Measurements from ENCODE around the gene LRP1-AS.

LRP1-AS gene

GRCh38 chr12:57127101-57127725 is 20.2 kb downstream of the LRP1-AS start:
- WGBS, 2 donors (ENCODE audit: extremely low coverage in 2 of 2, insufficient read length in 2 of 2, insufficient replicate concordance in 1 of 2) = no CpG with 5 or more reads among the region's 26 CpGs
- Histone ChIP-seq H3K27me3 (ENCODE audit: control insufficient read depth in 3 of 3, insufficient read depth in 3 of 3, low read depth in 1 of 3, low read length in 3 of 3) (no peaks in the 10 kb centered on the region), H2BK120ac (ENCODE audit: low read depth, low read length) (no peak overlapping the region), H3K18ac (ENCODE audit: low read length) (peak overlapping the region; percentile 93), H3K9ac (ENCODE audit: low read depth, low read length, poor library complexity) (peak overlapping the region; percentile 82), H3K4ac (ENCODE audit: low read length) (no peak overlapping the region), H3K36me3 (replicated peaks in 1 of 2; ENCODE audit: control insufficient read depth in 2 of 2, insufficient read depth in 2 of 2, low read length in 2 of 2) (peaks cover 0 to 9% of the 10 kb centered on the region in 2 donors), H3K79me1 (ENCODE audit: low read depth, low read length) (peaks cover 2% of the 10 kb centered on the region), H2AK5ac (ENCODE audit: low read depth, low read length) (peak overlapping the region; percentile 64), H2BK5ac (ENCODE audit: low read length) (peak overlapping the region; percentile 95), H4K8ac (ENCODE audit: low read depth, low read length) (no peak overlapping the region), H3K4me1 (ENCODE audit: control insufficient read depth in 2 of 2, insufficient read depth in 1 of 2, low read depth in 1 of 2, low read length in 2 of 2) (peaks cover 17 to 31% of the 10 kb centered on the region in 2 donors), H3K14ac (ENCODE audit: low read length) (no peak overlapping the region), H2BK12ac (ENCODE audit: low read length) (no peak overlapping the region), H3K27ac (replicated peaks; ENCODE audit: low read length) (no peak overlapping the region), H2AFZ (ENCODE audit: low read length) (peak overlapping the region; percentile 98), H3K9me3 (replicated peaks in 1 of 2; ENCODE audit: control insufficient read depth in 2 of 2, insufficient read depth in 1 of 2, low read depth in 1 of 2, low read length in 2 of 2) (peaks cover 0 to 2% of the 10 kb centered on the region in 2 donors), H3K23ac (ENCODE audit: low read depth, low read length, poor library complexity) (no peak overlapping the region), H3K4me2 (ENCODE audit: insufficient read depth, low read length, poor library complexity, severe bottlenecking) (peak overlapping the region; percentile 86), H2BK15ac (ENCODE audit: low read length) (peak overlapping the region; percentile 65), H4K91ac (ENCODE audit: low read depth, low read length, poor library complexity) (no peak overlapping the region), H3K4me3 (ENCODE audit: low read length in 2 of 2) (peak overlapping the region; percentile 82 to 96)
- peak; percentile 71 for DNase-seq (ENCODE audit: low spot score)

- peak overlapping the region in 1 of 2 donors; percentile 82 for H3K4me3 ChIP-seq (ENCODE audit: low read length in 2 of 2)
- no peak overlapping the region for H3K9ac ChIP-seq (ENCODE audit: low read depth, low read length, poor library complexity)
- no peaks in the 10 kb centered on the region for H3K27me3 ChIP-seq (ENCODE audit: control insufficient read depth in 3 of 3, insufficient read depth in 3 of 3, low read depth in 1 of 3, low read length in 3 of 3)
- H3K4me2 ChIP-seq (ENCODE audit: insufficient read depth, low read length, poor library complexity, severe bottlenecking) = no peak overlapping the region
- H3K79me1 ChIP-seq (ENCODE audit: low read depth, low read length) = no peaks in the 10 kb centered on the region
- WGBS, 2 donors (ENCODE audit: extremely low coverage in 2 of 2, insufficient read length in 2 of 2, insufficient replicate concordance in 1 of 2) = no CpG with 5 or more reads among the region's 7 CpGs
- H3K14ac ChIP-seq (ENCODE audit: low read length) = no peak overlapping the region
- H3K18ac ChIP-seq (ENCODE audit: low read length) = no peak overlapping the region
- H3K4me1 ChIP-seq (ENCODE audit: control insufficient read depth in 2 of 2, insufficient read depth in 1 of 2, low read depth in 1 of 2, low read length in 2 of 2) = peaks cover 12 to 25% of the 10 kb centered on the region in 2 donors
- H3K36me3 ChIP-seq (replicated peaks in 1 of 2; ENCODE audit: control insufficient read depth in 2 of 2, insufficient read depth in 2 of 2, low read length in 2 of 2) = peaks cover 0 to 5% of the 10 kb centered on the region in 2 donors
- no peak overlapping the region for H2BK12ac ChIP-seq (ENCODE audit: low read length)
- DNase-seq (ENCODE audit: low spot score) = no peak
- H2AK5ac ChIP-seq (ENCODE audit: low read depth, low read length) = no peak overlapping the region
- no peak overlapping the region for H2BK5ac ChIP-seq (ENCODE audit: low read length)
- no peak overlapping the region for H2BK120ac ChIP-seq (ENCODE audit: low read depth, low read length)
- peaks cover 0 to 2% of the 10 kb centered on the region in 2 donors for H3K9me3 ChIP-seq (replicated peaks in 1 of 2; ENCODE audit: control insufficient read depth in 2 of 2, insufficient read depth in 1 of 2, low read depth in 1 of 2, low read length in 2 of 2)
- H2AFZ ChIP-seq (ENCODE audit: low read length) = no peak overlapping the region
- H3K4ac ChIP-seq (ENCODE audit: low read length) = no peak overlapping the region
- H2BK15ac ChIP-seq (ENCODE audit: low read length) = no peak overlapping the region
- no peak overlapping the region for H4K8ac ChIP-seq (ENCODE audit: low read depth, low read length)
- H4K91ac ChIP-seq (ENCODE audit: low read depth, low read length, poor library complexity) = no peak overlapping the region
- H3K23ac ChIP-seq (ENCODE audit: low read depth, low read length, poor library complexity) = no peak overlapping the region
- H3K27ac ChIP-seq (replicated peaks; ENCODE audit: low read length) = no peak overlapping the region
Measured at GRCh38 chr12:57126561-57126960, 20.9 kb downstream of the LRP1-AS start.

GRCh38 chr12:57126061-57126460 is 21.4 kb downstream of the LRP1-AS start:
- Histone ChIP-seq H3K27ac (replicated peaks; ENCODE audit: low read length) (no peak overlapping the region), H3K9ac (ENCODE audit: low read depth, low read length, poor library complexity) (no peak overlapping the region), H2BK15ac (ENCODE audit: low read length) (no peak overlapping the region), H3K4me1 (ENCODE audit: control insufficient read depth in 2 of 2, insufficient read depth in 1 of 2, low read depth in 1 of 2, low read length in 2 of 2) (peaks cover 12 to 21% of the 10 kb centered on the region in 2 donors), H4K8ac (ENCODE audit: low read depth, low read length) (no peak overlapping the region), H2BK12ac (ENCODE audit: low read length) (no peak overlapping the region), H2BK120ac (ENCODE audit: low read depth, low read length) (no peak overlapping the region), H2AK5ac (ENCODE audit: low read depth, low read length) (no peak overlapping the region), H3K27me3 (ENCODE audit: control insufficient read depth in 3 of 3, insufficient read depth in 3 of 3, low read depth in 1 of 3, low read length in 3 of 3) (no peaks in the 10 kb centered on the region), H3K14ac (ENCODE audit: low read length) (no peak overlapping the region), H2AFZ (ENCODE audit: low read length) (no peak overlapping the region), H3K4me2 (ENCODE audit: insufficient read depth, low read length, poor library complexity, severe bottlenecking) (no peak overlapping the region), H3K4ac (ENCODE audit: low read length) (no peak overlapping the region), H3K36me3 (replicated peaks in 1 of 2; ENCODE audit: control insufficient read depth in 2 of 2, insufficient read depth in 2 of 2, low read length in 2 of 2) (no peaks in the 10 kb centered on the region), H3K4me3 (ENCODE audit: low read length in 2 of 2) (no peak overlapping the region), H3K23ac (ENCODE audit: low read depth, low read length, poor library complexity) (no peak overlapping the region), H3K79me1 (ENCODE audit: low read depth, low read length) (no peaks in the 10 kb centered on the region), H2BK5ac (ENCODE audit: low read length) (no peak overlapping the region), H3K18ac (ENCODE audit: low read length) (no peak overlapping the region), H3K9me3 (replicated peaks in 1 of 2; ENCODE audit: control insufficient read depth in 2 of 2, insufficient read depth in 1 of 2, low read depth in 1 of 2, low read length in 2 of 2) (peaks cover 1 to 2% of the 10 kb centered on the region in 2 donors), H4K91ac (ENCODE audit: low read depth, low read length, poor library complexity) (no peak overlapping the region)
- DNase-seq (ENCODE audit: low spot score) = no peak
- WGBS, 2 donors (ENCODE audit: extremely low coverage in 2 of 2, insufficient read length in 2 of 2, insufficient replicate concordance in 1 of 2) = no CpG with 5 or more reads among the region's 11 CpGs

- no peak overlapping the region for H2AK5ac ChIP-seq (ENCODE audit: low read depth, low read length)
- no peaks in the 10 kb centered on the region for H3K36me3 ChIP-seq (replicated peaks in 1 of 2; ENCODE audit: control insufficient read depth in 2 of 2, insufficient read depth in 2 of 2, low read length in 2 of 2)
Measured at GRCh38 chr12:57124261-57124877, 23.1 kb downstream of the LRP1-AS start.

More at GRCh38 chr12:57124261-57124877, 23.1 kb downstream of the LRP1-AS start:
- Histone ChIP-seq H3K27ac (replicated peaks; ENCODE audit: low read length) (no peak overlapping the region), H3K4me1 (ENCODE audit: control insufficient read depth in 2 of 2, insufficient read depth in 1 of 2, low read depth in 1 of 2, low read length in 2 of 2) (peaks cover 6 to 9% of the 10 kb centered on the region in 2 donors), H4K91ac (ENCODE audit: low read depth, low read length, poor library complexity) (no peak overlapping the region), H3K4me3 (ENCODE audit: low read length in 2 of 2) (no peak overlapping the region), H3K14ac (ENCODE audit: low read length) (no peak overlapping the region), H3K9me3 (replicated peaks in 1 of 2; ENCODE audit: control insufficient read depth in 2 of 2, insufficient read depth in 1 of 2, low read depth in 1 of 2, low read length in 2 of 2) (peaks cover 2% of the 10 kb centered on the region in 2 donors), H3K4me2 (ENCODE audit: insufficient read depth, low read length, poor library complexity, severe bottlenecking) (no peak overlapping the region), H2BK15ac (ENCODE audit: low read length) (no peak overlapping the region), H3K79me1 (ENCODE audit: low read depth, low read length) (no peaks in the 10 kb centered on the region), H3K4ac (ENCODE audit: low read length) (no peak overlapping the region), H2BK12ac (ENCODE audit: low read length) (no peak overlapping the region), H3K9ac (ENCODE audit: low read depth, low read length, poor library complexity) (no peak overlapping the region), H2AFZ (ENCODE audit: low read length) (no peak overlapping the region), H2BK5ac (ENCODE audit: low read length) (no peak overlapping the region), H4K8ac (ENCODE audit: low read depth, low read length) (no peak overlapping the region), H2BK120ac (ENCODE audit: low read depth, low read length) (no peak overlapping the region), H3K23ac (ENCODE audit: low read depth, low read length, poor library complexity) (no peak overlapping the region), H3K27me3 (ENCODE audit: control insufficient read depth in 3 of 3, insufficient read depth in 3 of 3, low read depth in 1 of 3, low read length in 3 of 3) (no peaks in the 10 kb centered on the region), H3K18ac (ENCODE audit: low read length) (no peak overlapping the region)
- DNase-seq (ENCODE audit: low spot score) = peak; percentile 69
- no CpG with 5 or more reads among the region's 10 CpGs for WGBS, 2 donors (ENCODE audit: extremely low coverage in 2 of 2, insufficient read length in 2 of 2, insufficient replicate concordance in 1 of 2)

All from neuronal stem cell (in vitro differentiated cells).